ENCODE results near the gene PML. TPM values are rescaled to one million over a fixed set of nuclear protein-coding genes. Genes with fewer than 3 reads are reported as not detected.
A peak's percentile ranks its signal among the peaks of the same experiment; 100 is the strongest.

Gene PML
- total RNA-seq, 1 experiment from 2014 or later: 120 TPM

DNA sequence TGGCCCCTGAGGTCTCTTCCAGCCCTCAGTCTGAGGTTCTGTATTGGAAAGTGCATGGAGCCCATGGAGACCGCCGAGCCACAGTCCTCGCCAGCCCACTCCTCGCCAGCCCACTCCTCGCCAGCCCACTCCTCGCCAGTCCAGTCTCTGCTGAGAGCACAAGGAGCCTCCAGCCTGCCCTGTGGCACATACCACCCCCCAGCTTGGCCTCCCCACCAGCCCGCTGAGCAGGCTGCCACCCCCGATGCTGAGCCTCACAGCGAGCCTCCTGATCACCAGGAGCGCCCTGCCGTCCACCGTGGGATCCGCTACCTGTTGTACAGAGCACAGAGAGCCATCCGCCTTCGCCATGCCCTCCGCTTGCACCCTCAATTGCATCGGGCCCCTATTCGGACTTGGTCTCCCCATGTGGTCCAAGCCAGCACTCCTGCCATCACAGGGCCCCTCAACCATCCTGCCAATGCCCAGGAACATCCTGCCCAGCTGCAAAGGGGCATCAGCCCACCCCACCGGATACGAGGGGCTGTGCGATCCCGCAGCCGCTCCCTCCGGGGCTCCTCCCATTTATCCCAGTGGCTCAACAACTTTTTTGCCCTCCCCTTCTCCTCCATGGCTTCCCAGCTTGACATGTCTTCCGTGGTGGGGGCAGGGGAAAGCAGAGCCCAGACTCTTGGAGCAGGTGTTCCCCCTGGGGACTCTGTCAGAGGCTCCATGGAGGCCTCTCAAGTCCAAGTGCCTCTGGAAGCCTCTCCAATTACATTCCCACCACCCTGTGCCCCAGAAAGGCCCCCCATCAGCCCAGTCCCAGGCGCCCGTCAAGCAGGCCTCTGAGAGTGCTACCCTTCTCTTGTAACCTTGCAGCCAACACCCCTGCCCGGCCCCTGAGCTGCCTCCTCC, 40.9 kb downstream of the PML start:
- no peak overlapping the region for H3K4me3 Mint-ChIP-seq (ENCODE audit: low read depth, unreplicated experiment)
- no TSS peak for BruUV-seq (replicated peaks)
- TF ChIP-seq, protein P1, sequence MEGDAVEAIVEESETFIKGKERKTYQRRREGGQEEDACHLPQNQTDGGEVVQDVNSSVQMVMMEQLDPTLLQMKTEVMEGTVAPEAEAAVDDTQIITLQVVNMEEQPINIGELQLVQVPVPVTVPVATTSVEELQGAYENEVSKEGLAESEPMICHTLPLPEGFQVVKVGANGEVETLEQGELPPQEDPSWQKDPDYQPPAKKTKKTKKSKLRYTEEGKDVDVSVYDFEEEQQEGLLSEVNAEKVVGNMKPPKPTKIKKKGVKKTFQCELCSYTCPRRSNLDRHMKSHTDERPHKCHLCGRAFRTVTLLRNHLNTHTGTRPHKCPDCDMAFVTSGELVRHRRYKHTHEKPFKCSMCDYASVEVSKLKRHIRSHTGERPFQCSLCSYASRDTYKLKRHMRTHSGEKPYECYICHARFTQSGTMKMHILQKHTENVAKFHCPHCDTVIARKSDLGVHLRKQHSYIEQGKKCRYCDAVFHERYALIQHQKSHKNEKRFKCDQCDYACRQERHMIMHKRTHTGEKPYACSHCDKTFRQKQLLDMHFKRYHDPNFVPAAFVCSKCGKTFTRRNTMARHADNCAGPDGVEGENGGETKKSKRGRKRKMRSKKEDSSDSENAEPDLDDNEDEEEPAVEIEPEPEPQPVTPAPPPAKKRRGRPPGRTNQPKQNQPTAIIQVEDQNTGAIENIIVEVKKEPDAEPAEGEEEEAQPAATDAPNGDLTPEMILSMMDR (IDR thresholded peaks at IDR 0.05; ENCODE audit: unreplicated experiment): no peak
- no peak for DNase-seq
- no peaks in the 10 kb centered on the region for H3K27me3 Mint-ChIP-seq (ENCODE audit: unreplicated experiment)
- CTCF ChIA-PET: interaction anchor here (1.3 to 2.1 kb wide), 4 partner anchors 13 to 145 kb away, joined by 3 to 90 read pairs (median 12); no protein-coding TSS in a partner anchor
- no peak overlapping the region for H3K27ac Mint-ChIP-seq (ENCODE audit: unreplicated experiment)
- H3K9me3 Mint-ChIP-seq (ENCODE audit: low read depth, unreplicated experiment): no peaks in the 10 kb centered on the region
- peaks cover 42% of the 10 kb centered on the region for H3K36me3 Mint-ChIP-seq (ENCODE audit: insufficient read depth, unreplicated experiment)
- intact Hi-C loops (cut with micrococcal nuclease; ENCODE audit: unreplicated experiment): no loop called here
- no peaks in the 10 kb centered on the region for H3K4me1 Mint-ChIP-seq (ENCODE audit: low read depth, unreplicated experiment)

DNA sequence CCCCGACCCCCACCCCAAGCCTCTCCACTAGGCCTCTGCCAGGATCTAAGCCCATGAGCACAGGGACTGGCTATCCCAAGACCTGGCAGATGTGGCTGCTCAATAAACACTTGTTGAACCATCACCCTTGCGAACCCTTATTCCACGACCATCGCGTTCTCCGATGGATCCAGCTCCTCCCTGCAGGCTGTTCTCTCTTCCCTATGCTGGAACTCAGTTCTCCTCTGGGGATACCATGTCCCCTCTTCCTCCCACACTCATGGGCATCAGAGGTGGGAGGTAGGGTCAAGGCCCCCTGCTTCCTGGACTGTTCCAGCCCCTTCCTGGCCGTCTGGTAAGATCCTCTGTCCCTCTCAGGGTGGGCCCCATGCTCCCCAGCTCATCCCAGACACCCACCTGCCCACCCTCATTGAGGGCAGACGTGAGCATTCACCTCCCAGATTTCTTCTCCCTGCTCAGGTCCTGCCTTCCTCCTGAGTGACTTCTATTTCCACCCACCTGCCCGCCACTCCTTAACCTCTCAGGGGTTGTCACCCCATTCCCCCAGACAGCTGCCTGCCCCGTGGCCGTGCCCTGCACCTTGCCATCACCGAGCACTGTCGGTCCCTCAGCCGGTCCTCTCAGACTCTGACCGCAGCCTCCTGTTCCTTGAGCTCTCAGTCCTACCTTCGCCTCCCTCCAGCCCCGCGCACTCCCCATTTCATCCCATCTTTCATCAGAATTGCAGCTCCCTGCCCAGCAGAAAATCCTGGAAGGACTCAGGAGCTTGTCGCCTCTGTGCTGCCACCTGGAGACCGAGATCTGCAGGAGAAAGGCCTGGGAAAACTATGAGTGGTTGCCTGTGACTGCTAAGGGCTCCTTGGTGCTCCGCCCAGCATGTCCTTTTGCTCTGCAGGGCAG, 42.0 kb downstream of the PML start:
- Mint-ChIP-seq H3K4me3 (ENCODE audit: low read depth, unreplicated experiment) (no peak overlapping the region), H3K27ac (ENCODE audit: unreplicated experiment) (no peak overlapping the region), H3K9me3 (ENCODE audit: low read depth, unreplicated experiment) (no peaks in the 10 kb centered on the region), H3K4me1 (ENCODE audit: low read depth, unreplicated experiment) (no peaks in the 10 kb centered on the region), H3K36me3 (ENCODE audit: insufficient read depth, unreplicated experiment) (peaks cover 40% of the 10 kb centered on the region), H3K27me3 (ENCODE audit: unreplicated experiment) (no peaks in the 10 kb centered on the region)
- intact Hi-C loops (cut with micrococcal nuclease; ENCODE audit: unreplicated experiment): loop anchor here (1.0 kb wide), 1 partner anchor 63 kb away; no protein-coding TSS in a partner anchor
- CTCF ChIA-PET: interaction anchor here (0.7 to 2.1 kb wide), 6 partner anchors 12 to 147 kb away, joined by 3 to 90 read pairs (median 6); partner anchors contain the start of gene PML
- BruUV-seq (replicated peaks): no TSS peak
- TF ChIP-seq, protein P1 (IDR thresholded peaks at IDR 0.05; ENCODE audit: unreplicated experiment): peak; percentile 72
- peak; percentile 62 for DNase-seq

DNA sequence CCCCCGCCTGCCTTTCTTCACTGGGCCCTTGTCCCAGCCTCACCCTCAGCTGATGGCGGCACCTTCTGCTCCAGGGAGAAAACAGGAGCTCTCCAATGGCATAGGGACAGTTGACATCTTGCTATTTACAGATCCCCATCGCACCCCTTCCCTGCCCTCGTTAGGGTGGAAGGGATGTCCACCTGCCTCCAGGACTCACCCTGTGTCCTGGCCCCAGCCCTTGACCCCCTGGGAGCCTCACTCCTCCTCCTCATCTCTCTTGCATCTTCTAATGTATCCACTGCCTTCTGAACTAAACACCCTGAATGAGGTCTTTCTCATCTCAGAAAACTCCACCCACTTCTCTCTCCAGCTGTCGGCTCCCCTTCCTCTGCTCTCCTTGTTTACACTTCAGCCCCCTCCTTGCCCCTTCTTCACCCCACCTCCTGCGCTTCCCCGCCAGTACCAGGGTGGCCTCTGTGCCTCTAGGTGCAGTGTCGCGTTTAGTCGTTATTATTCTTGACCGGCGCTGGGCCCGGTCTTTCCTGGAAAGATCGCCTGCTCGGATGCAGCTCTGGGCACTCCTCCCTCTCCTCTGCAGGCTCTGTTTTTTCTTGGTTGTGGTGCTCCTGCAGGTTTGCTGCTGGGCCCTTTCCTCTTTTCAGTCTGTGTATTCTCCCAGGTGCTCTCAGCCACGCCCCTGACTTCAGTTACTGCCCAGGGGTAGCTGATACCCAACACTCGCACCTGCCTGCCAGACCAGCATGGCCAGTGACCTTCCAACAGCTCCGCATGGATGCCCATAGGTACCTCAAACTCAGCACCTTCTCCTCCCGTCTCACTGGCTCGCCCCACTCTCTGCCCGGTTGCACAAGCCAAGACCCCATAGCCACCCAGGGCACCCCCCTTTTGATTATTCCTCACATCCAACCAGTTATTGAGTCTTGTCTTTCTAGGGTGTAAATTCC, 42.9 kb downstream of the PML start:
- Mint-ChIP-seq H3K27ac (ENCODE audit: unreplicated experiment) (peak overlapping the region; percentile 15), H3K27me3 (ENCODE audit: unreplicated experiment) (no peaks in the 10 kb centered on the region), H3K9me3 (ENCODE audit: low read depth, unreplicated experiment) (no peaks in the 10 kb centered on the region), H3K36me3 (ENCODE audit: insufficient read depth, unreplicated experiment) (peaks cover 44% of the 10 kb centered on the region), H3K4me3 (ENCODE audit: low read depth, unreplicated experiment) (no peak overlapping the region), H3K4me1 (ENCODE audit: low read depth, unreplicated experiment) (no peaks in the 10 kb centered on the region)
- no peak for DNase-seq
- CTCF ChIA-PET: interaction anchor here (0.7 to 2.1 kb wide), 7 partner anchors 11 to 147 kb away, joined by 3 to 90 read pairs (median 9); partner anchors contain the start of gene PML
- TF ChIP-seq, protein P1 (IDR thresholded peaks at IDR 0.05; ENCODE audit: unreplicated experiment): no peak
- intact Hi-C loops (cut with micrococcal nuclease; ENCODE audit: unreplicated experiment): loop anchor here (1.0 kb wide), 1 partner anchor 64 kb away; no protein-coding TSS in a partner anchor
- no TSS peak for BruUV-seq (replicated peaks)
